NB4 (cell line): ENCODE measurements around the gene MBNL3.

ENCODE experiments used
- CTCF ChIP-seq: IDR thresholded peaks from one replicate; pipeline ENCODE4 v1.5.1; 2012; ENCODE audit warnings: low read depth, low read length
- MAX ChIP-seq: IDR thresholded peaks from 2 replicates; pipeline ENCODE4 v1.6.1; 2011; ENCODE audit warnings: low read depth, low read length
- MYC ChIP-seq: IDR thresholded peaks from 2 replicates; pipeline ENCODE4 v1.6.1; 2011; ENCODE audit warnings: low read depth, low read length
- POLR2A ChIP-seq: IDR thresholded peaks from 2 replicates; pipeline ENCODE4 v1.6.1; 2011; ENCODE audit warnings: mild to moderate bottlenecking; ENCODE audit not compliant: insufficient read length; ENCODE audit errors: extremely low read depth

- TF ChIP-seq POLR2A (no peak), CTCF (no peak), MYC (no peak), MAX (no peak)
Observed at GRCh38 chrX:132435222-132435621, 53.6 kb downstream of the MBNL3 start.
